Measurements from ENCODE around the gene ZNF672.
A peak's percentile ranks its signal among the peaks of the same experiment; 100 is the strongest.

Gene ZNF672

DNA sequence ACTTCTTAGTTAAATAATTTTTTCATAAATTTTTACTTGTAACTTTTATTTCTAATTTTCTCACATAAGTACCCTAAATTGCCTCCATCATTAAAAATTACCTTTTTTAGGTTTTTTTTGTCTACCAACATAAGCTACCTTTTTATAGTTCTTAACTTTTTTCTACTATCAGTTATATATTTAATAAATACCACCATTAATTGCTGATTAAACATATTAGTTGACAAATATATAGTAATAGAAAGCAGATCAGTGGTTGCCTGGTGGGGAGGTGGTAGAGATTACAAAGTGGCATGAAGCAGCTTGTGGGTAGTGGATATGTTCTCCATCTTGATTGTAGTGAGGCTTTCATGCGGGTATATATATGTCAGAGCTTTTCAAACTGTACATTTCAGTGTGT, 6.2 kb upstream of the ZNF672 start:
- DNase-seq = no peak

DNA sequence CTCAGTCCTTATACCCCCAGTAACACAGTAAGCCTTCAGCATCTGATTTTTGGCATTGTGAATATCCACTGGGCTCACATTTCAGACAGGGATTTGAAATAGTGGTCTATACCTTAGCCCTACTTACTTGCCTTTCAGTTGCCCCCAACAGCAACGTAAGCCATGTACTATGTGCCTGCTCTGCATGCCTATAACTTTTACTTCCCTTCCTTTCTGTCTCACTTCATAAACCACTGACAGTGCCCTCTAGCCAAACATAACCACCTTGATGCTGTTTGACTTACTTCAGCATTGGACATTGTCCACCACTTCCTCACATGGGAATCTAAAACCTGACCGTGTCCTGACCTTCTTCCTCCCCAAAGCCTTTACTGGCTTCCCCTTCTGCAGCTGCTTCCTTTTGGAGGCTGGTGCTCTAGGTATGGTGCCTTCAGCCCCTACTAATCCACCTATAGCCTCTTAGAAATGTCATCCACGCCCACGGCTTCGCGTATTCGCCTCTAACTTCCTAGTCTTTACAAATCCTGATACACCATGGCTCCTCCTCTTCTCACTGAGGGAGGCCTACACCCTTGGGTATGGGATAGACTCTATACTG, 3.6 kb upstream of the ZNF672 start:
- DNase-seq = no peak

DNA sequence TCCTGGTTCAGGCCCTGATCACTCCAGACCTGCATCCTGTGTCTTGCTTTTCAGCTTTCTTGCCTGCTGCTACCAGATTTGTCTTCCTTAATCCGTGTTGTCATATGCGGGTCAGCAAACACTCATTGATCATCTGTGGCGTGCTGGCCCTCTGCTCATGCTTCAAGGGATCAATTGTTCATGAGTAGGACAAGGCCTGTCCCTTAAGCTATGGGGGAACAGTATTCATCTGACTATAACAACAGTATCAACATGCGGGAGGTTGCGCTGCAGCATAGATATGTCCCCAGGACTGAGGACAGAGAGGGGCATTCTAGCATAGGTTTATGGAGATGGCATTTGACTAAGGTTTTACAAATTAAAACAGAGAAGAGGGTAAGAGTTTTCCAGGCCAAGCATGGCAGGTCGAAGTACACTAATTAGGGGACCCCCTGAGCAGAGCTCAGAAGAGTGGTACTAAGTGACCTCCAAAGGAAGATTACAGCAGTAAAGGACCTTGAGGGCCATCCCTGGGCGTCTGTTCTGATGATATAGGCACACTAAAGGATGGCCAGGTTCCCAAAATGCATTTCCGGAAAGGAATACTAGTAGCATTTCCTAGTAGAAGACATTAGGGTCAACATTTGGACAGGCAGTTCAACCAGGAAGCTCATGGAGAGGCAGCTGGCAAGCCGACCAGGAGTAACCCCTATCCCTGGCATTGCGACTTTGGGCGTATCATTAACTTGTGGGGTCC, 811 bp upstream of the ZNF672 start:
- peak in 1 of 56 donors; percentile 61 for DNase-seq

DNA sequence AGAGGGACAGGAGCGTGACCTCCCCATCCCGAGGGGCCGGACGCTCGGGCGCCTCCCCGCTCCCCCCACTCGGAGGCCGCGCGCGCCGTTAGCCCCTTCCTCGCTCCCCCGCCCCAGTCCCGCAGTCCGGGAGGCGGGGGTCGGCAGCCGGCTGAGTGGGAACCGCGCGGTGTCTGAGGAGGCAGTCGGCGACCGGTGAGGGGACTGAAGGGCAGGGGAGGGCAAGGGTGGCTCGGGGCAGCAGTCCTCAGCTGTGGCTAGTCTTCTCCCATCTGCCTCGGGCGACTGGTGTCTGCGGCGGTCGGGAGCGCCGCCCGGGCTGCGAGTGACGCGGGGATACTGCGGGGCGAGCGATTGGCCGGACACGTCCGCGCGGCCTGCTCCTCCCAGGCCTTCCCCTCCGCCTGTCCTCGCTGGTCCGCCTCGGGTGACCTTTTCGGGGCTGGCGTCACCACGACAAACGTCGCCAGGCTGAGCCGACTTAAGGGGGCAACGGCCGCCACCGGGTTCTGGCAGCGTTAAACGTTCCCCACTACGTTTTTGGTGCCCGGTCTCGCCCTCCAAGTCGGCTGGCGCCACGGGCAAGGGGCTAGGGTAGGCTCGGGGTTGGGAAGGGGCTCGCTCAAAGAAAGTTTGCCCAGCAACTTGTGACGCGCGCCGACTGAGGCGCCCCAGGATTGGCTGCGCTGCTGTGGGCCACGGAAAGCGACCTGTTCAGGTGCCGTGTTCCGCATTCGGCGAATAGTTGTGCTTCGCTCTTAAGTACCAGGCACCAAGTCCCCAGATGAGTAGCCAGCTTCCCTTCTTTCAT, 538 bp downstream of the ZNF672 start:
- peak; percentile 61 to 96 (median 89) for DNase-seq

DNA sequence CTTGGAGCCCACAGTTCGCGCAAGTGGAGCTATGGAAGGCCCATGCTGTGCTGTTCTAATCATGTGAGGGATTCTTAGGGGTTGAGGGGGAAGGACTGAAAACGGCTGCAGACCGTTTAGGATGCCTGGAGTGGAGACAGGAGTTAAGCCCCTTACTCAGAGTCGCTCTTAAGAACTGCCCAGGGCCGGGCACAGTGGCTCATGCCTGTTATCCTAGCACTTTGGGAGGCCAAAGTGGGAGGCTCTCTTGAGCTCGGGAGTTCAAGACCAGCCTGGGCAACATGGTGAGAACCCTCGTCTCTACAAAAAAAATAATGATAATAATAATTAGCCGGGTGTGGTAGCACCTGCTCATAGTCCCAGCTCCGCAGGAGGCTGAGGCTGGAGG, 1.1 kb downstream of the ZNF672 start:
- DNase-seq = no peak

GRCh38 chr1:248840946-248841345, 2.9 kb downstream of the ZNF672 start:
- no peak for DNase-seq

DNA sequence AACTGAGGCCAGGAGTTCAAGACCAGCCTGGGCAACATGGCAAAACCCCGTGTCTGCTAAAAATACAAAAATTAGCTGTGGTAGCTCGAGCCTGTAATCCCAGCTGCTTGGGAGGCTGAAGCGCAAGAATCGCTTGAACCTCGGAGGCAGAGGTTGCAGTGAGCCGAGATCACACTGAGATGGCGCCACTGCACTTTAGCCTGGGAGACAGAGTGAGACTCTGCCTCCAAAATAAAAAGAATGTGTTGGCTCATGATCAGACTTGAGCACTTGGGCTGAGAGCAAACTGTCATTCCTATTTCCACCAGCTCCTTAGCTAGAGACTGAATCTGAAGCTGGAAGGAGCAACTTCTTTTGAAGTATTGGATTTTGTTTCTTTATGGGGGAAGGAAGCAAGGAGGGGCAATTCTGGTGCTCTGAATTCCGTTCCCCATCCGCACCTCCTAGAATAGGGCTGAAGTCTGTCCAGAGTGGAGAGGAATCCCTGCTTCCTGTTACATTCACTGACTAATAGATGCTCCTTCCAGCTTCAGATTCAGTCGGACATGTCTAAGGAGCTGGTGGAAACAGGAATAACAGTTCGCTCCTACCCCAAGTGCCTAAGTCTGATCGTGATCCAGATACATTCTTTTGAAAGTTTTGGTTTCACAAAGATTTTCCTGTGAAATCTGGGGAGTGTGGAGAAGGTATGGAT, 3.8 kb downstream of the ZNF672 start:
- no peak for DNase-seq

GRCh38 chr1:248842781-248843331, 4.8 kb downstream of the ZNF672 start:
- DNase-seq = no peak

DNA sequence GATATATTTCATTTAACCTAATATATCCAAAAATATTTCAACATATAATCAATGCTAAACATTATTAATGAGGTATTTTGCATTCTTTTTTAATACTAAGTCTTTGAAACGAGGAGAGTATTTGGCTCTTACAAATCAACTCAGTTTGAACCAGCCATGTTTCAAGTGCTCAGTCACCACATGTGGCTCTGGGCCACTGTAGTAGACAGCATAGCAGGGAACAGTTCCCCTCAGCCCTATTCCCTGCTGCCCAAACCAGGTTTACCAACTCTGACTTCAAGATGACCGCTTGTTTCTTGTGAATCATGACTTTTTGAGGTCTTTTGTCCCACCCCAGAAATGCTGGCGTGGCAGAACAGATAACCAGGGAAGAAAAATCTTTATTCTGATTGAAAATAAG, 5.7 kb downstream of the ZNF672 start:
- no peak for DNase-seq

- DNase-seq = no peak
Observed at GRCh38 chr1:248844526-248844925, 6.5 kb downstream of the ZNF672 start.

- no peak for DNase-seq
Observed at GRCh38 chr1:248847181-248847955, 9.3 kb downstream of the ZNF672 start.

GRCh38 chr1:248847956-248848561, 10.0 kb downstream of the ZNF672 start:
- DNase-seq = no peak

DNA sequence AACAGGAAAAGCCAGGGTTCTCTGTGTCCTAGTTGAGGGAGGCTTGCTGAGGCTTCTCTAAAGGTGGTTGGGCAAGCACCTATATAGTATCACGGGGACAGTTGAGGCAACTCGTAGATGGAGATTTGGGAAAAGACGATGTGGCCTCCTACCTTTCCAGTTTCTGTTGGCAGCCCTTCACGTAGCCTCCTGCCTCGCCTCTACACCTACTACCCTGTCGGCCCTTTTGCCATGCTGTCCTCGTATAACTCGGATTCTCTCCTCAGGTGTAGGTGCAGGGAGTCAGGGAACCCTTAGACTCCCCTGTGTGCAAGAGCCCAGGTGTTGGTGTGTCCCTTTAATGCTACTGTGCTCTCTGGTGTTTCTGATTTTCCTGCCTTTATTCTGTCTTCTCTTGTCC, 10.6 kb downstream of the ZNF672 start:
- no peak for DNase-seq

DNA sequence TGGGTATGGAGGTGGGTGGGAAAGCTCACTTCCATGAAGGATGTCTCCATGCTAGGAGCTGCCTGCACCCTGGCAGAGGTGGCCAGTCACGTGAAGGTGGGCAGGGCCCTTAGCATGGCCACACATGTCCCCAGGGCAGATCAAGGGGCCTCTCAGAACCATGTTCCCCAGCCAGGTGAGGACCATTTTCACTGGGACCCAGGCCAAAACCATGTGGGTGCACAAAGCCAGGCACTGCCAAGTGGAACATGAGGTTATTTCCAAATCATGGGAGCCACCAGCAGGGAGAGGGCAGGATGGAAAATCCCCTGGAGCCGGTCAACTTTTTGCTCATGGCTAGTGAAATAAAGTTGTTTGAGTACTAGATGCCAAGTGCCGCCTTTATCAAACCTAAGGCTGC, 11.1 kb downstream of the ZNF672 start:
- DNase-seq = no peak

DNA sequence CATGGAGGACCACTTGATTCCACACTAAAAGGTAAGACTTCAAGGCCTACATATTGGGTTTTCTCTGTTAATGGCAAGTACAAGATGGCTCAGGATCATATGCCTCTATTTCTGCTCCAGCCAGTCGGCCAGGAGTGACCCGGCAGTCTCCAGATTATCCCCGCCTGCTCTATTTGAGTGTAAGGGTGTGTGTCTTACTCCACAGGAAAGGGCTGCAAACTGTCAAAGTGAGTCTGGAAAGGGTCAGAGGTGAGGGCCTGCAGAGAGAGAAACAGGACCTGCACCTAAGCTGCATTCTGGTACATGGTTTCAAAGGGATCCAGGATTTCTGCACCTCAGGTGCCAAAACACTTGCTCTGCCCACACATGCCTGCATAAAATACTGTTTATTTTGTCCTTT, 11.6 kb downstream of the ZNF672 start:
- no peak for DNase-seq

DNA sequence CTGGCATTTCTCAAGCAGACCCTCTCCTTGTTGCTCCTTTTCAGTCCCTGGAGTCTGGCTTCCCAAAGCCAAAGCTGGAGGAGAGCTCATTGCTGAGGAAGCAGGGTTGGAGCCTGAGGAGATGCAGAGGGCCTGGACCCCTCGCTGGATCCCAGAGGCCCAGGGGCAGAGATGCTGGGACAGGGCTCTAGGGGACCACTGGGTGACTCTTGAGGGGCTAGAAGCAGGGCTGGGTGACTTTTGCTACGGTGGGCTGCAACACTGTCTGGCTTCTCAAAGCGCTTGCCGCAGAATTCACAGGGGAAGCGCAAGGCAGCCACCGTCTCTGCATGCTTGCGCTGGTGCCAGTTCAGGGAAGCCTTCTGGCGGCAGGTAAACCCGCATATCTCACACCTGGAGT, 12.1 kb downstream of the ZNF672 start:
- no peak for DNase-seq

DNA sequence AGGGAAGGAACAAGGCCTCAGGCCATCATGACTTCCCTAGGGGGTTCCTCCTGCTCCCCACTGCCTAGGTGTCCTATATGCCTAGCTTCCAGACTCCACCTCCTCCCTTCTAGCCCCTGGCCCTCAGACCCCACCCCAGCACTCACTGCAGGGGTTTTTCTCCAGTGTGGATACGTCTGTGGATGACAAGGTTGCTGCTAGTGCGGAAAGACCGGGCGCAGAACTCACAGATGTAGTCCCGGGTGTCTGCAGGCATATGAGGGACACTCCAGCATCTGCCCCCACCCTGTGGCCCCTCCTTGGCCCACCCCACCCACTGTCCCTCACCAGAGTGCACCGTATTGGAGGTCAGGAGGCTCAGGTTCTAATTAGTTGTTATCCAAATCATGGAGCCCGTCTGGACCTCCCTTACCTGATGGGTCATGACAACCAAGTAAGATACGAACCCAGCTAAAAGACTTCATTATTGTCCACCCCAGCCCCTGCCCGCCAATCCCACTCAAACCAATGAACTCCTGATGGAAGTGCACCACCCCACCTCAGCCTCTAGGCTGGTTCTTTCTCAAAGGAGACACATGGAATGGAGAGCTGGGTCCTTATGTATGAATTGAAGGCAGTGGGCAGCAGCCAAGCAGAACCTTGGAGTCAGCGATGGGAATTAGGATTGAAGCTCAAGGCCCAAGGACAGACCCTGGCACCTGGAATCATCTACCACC, 12.7 kb downstream of the ZNF672 start:
- no peak for DNase-seq

GRCh38 chr1:248851390-248851789, 13.4 kb downstream of the ZNF672 start:
- no peak for DNase-seq

All from amygdala (tissue), 56 donors.